Epithelial cell of proximal tubule (primary cell): Measurements from ENCODE around the gene PISD. TPM values are rescaled to one million over a fixed set of nuclear protein-coding genes. Genes with fewer than 3 reads are reported as not detected.

ENCODE experiments used
- DNase-seq: peaks from one replicate; pipeline ENCODE4 v3.0.0-alpha.2; 2011; ENCODE audit warnings: low read depth
- H3K4me3 ChIP-seq: 2 replicates; pipeline ENCODE4 v1.5.1; 2011; ENCODE audit warnings: low read depth, mild to moderate bottlenecking, low read length
- CTCF ChIP-seq: conservative IDR thresholded peaks from 2 replicates; pipeline ENCODE4 v1.5.1; 2012; ENCODE audit warnings: low read depth, mild to moderate bottlenecking, low read length
- total RNA-seq: library from RNA; depleted of rRNA; stranded (reverse); fragments of >200 nt; gene quantifications from 2 replicates; pipeline ENCODE4 v1.2.3, GENCODE V29; 2015

The PISD gene
- total RNA-seq, 1 donor from 2014 or later = 61.1 TPM

DNA sequence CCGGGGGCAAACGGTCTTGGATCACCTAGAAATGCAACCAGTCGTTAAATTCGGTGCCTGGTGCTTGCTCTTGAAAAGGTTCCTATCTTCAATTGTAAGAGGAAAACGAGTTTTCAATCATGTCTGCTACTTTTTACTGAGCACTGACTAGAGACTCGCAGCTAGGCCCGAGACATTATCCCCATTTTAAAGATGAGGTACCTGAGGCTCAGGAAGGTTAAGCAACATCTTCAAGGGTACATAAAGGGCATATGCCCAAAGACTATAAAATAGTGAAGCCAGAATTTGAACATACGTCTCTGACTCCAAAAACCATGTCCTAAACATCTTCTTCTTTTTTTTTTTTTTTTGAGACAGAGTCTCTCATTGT lies 638 bp upstream of the PISD start:
- DNase-seq = no peak
- H3K4me3 ChIP-seq = peak overlapping the region; percentile 97
- TF ChIP-seq CTCF = no peak

DNA sequence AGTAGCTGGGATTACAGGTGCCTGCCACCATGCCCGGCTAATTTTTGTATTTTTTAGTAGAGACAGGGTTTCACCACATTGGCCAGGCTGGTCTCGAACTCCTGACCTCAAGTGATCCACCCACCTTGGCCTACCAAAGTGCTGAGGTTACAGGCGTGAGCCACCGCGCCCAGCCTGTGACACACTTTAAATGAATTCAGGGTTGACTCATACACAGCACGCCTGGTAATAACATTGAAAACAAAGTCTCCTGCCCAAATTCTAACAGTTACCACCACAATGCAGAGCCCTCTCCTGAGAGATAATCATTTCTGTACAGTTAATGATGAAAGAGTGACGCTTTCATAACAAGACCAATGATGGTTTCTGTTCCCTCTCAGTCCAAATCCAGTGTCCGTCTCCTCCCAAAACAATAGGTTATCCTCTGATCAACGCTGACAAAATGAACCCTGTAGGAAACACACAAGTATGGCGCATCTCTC lies 1.1 kb downstream of the PISD start:
- H3K4me3 ChIP-seq = peak overlapping the region; percentile 97
- DNase-seq = peak; percentile 69

GRCh38 chr22:31659246-31659645 lies 2.8 kb downstream of the PISD start:
- no peak overlapping the region for H3K4me3 ChIP-seq
- no peak for DNase-seq
- no peak for TF ChIP-seq CTCF

- TF ChIP-seq CTCF = no peak
- H3K4me3 ChIP-seq = no peak overlapping the region
- DNase-seq = no peak
These were observed 7.6 kb downstream of the PISD start for GRCh38 chr22:31654408-31654807.

DNA sequence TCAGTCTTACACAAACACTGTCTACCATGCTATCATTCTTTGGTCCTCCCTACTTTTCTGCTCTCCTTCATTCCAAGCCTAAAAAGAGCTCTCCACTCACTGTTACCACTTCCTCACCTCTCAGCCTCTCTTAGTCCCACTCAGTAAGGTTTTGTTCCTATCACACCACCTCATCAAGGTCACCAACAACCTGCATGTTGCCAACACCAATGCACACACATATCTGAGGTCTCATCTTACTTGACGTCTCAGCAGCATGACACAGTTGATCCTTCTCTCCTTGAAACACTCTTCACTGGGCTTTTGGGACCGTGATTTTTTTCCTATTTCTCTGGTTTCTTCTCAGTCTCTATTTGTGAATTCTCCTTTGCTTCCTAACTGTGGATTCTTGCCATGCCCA lies 8.1 kb downstream of the PISD start:
- H3K4me3 ChIP-seq = no peak overlapping the region
- no peak for TF ChIP-seq CTCF
- no peak for DNase-seq

DNA sequence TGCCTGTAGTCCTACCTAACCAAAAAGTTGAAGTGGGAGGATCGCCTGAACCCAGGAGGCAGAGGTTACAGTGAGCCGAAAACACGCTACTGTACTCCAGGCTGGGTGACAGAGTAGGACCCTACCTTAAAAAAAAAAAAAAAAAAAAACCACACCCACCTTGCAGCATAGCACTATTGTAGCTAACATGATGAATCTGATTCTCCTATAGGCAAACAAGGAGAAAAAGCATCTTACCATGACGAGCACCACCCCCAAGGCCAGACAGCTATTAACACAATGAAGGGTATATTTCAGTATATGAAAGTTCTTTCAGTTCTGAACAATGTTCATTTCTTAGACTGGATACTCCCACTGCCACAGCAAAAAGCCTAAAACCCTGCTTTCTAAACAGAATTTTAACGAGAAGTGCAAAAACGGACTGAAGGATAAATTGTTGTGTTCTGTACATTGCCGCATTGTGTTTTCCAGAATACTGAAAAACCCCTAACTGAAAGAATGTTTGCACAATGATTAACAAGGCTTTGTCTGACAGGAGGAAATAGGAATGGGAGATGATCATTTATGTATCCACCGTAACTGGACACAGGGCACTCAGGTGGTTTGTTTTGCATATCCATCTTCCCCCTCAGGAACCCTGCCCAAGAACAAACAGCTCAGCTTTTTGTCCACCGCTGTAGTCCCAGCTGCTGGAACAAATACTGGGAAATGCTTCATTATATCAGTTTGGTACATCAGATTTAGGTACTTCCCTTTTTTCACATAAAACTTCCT lies 8.9 kb downstream of the PISD start:
- DNase-seq = peak; percentile 66
- no peak overlapping the region for H3K4me3 ChIP-seq
- no peak for TF ChIP-seq CTCF

GRCh38 chr22:31652088-31652487 lies 9.9 kb downstream of the PISD start:
- no peak for TF ChIP-seq CTCF
- no peak overlapping the region for H3K4me3 ChIP-seq
- DNase-seq = no peak
